ENCODE results near the gene SELENBP1.

DNA sequence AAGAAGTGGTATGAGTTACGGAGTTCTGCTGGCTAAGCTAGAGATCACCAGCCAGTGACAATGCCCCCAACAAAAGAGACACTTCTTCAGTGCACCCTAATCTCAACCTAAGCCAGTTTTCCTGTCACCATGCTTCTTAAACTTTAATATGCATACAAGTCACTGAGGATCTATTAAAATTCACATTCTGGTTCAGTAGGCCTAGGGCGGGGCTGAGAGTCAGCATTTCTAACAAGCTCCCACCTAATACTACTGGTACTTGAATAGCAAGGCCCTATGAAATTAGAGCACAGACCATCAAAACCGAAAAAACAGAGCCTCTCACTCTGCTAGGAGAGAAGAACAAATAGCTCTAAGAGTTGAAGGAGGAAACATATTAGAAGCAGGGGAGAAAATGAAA lies 34.8 kb upstream of the SELENBP1 start:
- TF ChIP-seq POLR2A (IDR thresholded peaks at IDR 0.05; ENCODE audit: low read depth, low read length) (no peak), POLR2AphosphoS5 (IDR thresholded peaks at IDR 0.05; ENCODE audit: low read depth, low read length) (no peak)
